Hepatocyte (in vitro differentiated cells): ENCODE data around the gene ANKFN1. TPM values are rescaled to one million over a fixed set of nuclear protein-coding genes. Genes with fewer than 3 reads are reported as not detected.

Experiments used
- DNase-seq: peaks from one replicate; pipeline ENCODE4 v3.0.0-alpha.2; 2016; ENCODE audit warnings: low spot score
- H2AFZ ChIP-seq: fragments of 200-600 bp; sonication (generic); 2 replicates; pipeline ENCODE4 v1.6.0; 2016; ENCODE audit warnings: antibody characterized with exemption, mild to moderate bottlenecking
- H3K27ac ChIP-seq: fragments of 200-600 bp; sonication (generic); 2 replicates; pipeline ENCODE4 v1.5.1; 2016; ENCODE audit warnings: mild to moderate bottlenecking
- H3K27me3 ChIP-seq: fragments of 200-600 bp; sonication (generic); 2 replicates; pipeline ENCODE4 v1.6.1; 2016
- H3K36me3 ChIP-seq: fragments of 200-600 bp; sonication (generic); replicated peaks from 2 replicates; pipeline ENCODE4 v1.5.1; 2016; ENCODE audit warnings: low read depth; ENCODE audit not compliant: insufficient read depth
- H3K4me1 ChIP-seq: fragments of 200-600 bp; sonication (generic); 2 replicates; pipeline ENCODE4 v1.5.1; 2016; ENCODE audit warnings: mild to moderate bottlenecking, moderate library complexity; ENCODE audit not compliant: insufficient read depth
- H3K4me2 ChIP-seq: fragments of 200-600 bp; sonication (generic); 2 replicates; pipeline ENCODE4 v1.6.0; 2016
- H3K4me3 ChIP-seq: fragments of 200-600 bp; sonication (generic); 2 replicates; pipeline ENCODE4 v1.5.1; 2016; ENCODE audit warnings: mild to moderate bottlenecking
- H3K79me2 ChIP-seq: fragments of 200-600 bp; sonication (generic); 2 replicates; pipeline ENCODE4 v1.6.0; 2017; ENCODE audit warnings: mild to moderate bottlenecking
- H3K9me2 ChIP-seq: fragments of 200-600 bp; sonication (generic); replicated peaks from 2 replicates; pipeline ENCODE4 v1.6.0; 2017; ENCODE audit warnings: mild to moderate bottlenecking; ENCODE audit not compliant: insufficient read depth
- H3K9me3 ChIP-seq: fragments of 200-600 bp; sonication (generic); 2 replicates; pipeline ENCODE4 v1.5.1; 2016; ENCODE audit warnings: low read depth, mild to moderate bottlenecking
- H4K20me1 ChIP-seq: fragments of 200-600 bp; sonication (generic); 2 replicates; pipeline ENCODE4 v1.6.0; 2016; ENCODE audit warnings: mild to moderate bottlenecking; ENCODE audit not compliant: insufficient read depth, poor library complexity, severe bottlenecking
- CTCF ChIP-seq: fragments of 200-600 bp; sonication (generic); IDR thresholded peaks from 2 replicates; pipeline ENCODE4 v1.5.1; 2016; ENCODE audit warnings: antibody characterized with exemption, mild to moderate bottlenecking; ENCODE audit not compliant: poor library complexity
- EZH2 ChIP-seq: fragments of 200-600 bp; sonication (generic); IDR thresholded peaks from 2 replicates; pipeline ENCODE4 v1.6.1; 2016; ENCODE audit warnings: antibody characterized with exemption, mild to moderate bottlenecking, borderline replicate concordance
- EZH2phosphoT487 ChIP-seq: fragments of 200-600 bp; sonication (generic); IDR thresholded peaks from one replicate; pipeline ENCODE4 v1.6.1; 2018; ENCODE audit warnings: antibody characterized with exemption, mild to moderate bottlenecking, low read depth, moderate library complexity; ENCODE audit not compliant: unreplicated experiment, severe bottlenecking
- WGBS: methylation state at CpG from one replicate; pipeline ENCODE4 v1.1.6; 2016; ENCODE audit warnings: low lambda C conversion rate; ENCODE audit errors: missing lambda C conversion rate; 5-methylcytosine and 5-hydroxymethylcytosine counted together
- polyA plus RNA-seq: library from polyadenylated mRNA; unstranded; fragments of >200 nt; fragmentation: Nextera tagmentation; extraction: Ambion mirVana; gene quantifications from 2 replicates; pipeline ENCODE4 v1.2.1, GENCODE V29; 2016
- total RNA-seq: library from RNA; depleted of rRNA; stranded (reverse); fragments of >200 nt; gene quantifications from 2 replicates; pipeline ENCODE4 v1.2.3, GENCODE V29; 2014

The ANKFN1 gene
- total and polyA plus RNA-seq, 2 experiments from 2014 or later, result 0.10 to 1.2 TPM

GRCh38 chr17:56247816-56248215 is 94.5 kb downstream of the ANKFN1 start:
- Histone ChIP-seq H3K36me3 (no peaks in the 10 kb centered on the region), H2AFZ (no peak overlapping the region), H3K4me2 (no peak overlapping the region), H3K79me2 (no peaks in the 10 kb centered on the region), H3K9me2 (no peaks in the 10 kb centered on the region), H3K27ac (no peak overlapping the region), H3K4me1 (no peaks in the 10 kb centered on the region), H3K4me3 (no peak overlapping the region), H4K20me1 (no peaks in the 10 kb centered on the region), H3K27me3 (peaks cover 4% of the 10 kb centered on the region), H3K9me3 (no peaks in the 10 kb centered on the region)
- no peak for TF ChIP-seq EZH2
- no peak for TF ChIP-seq EZH2phosphoT487
- TF ChIP-seq CTCF, result no peak
- 90% methylated on average over 1 of the region's 1 CpG for WGBS
- DNase-seq, result no peak

- H3K27me3 ChIP-seq, result no peaks in the 10 kb centered on the region
- no peaks in the 10 kb centered on the region for H4K20me1 ChIP-seq
- no peak overlapping the region for H3K27ac ChIP-seq
- H3K4me3 ChIP-seq, result no peak overlapping the region
- H2AFZ ChIP-seq, result no peak overlapping the region
- no peak overlapping the region for H3K4me2 ChIP-seq
- 76% methylated on average over 1 of the region's 1 CpG for WGBS
- no peaks in the 10 kb centered on the region for H3K9me3 ChIP-seq
- no peaks in the 10 kb centered on the region for H3K36me3 ChIP-seq
- no peaks in the 10 kb centered on the region for H3K79me2 ChIP-seq
- no peaks in the 10 kb centered on the region for H3K4me1 ChIP-seq
- DNase-seq, result no peak
- no peak for TF ChIP-seq EZH2
- TF ChIP-seq EZH2phosphoT487, result no peak
- no peak for TF ChIP-seq CTCF
- no peaks in the 10 kb centered on the region for H3K9me2 ChIP-seq
Measured at GRCh38 chr17:56257075-56257474, 103.8 kb downstream of the ANKFN1 start.

- Histone ChIP-seq H3K27ac (no peak overlapping the region), H3K4me2 (no peak overlapping the region), H2AFZ (no peak overlapping the region), H3K4me1 (no peaks in the 10 kb centered on the region), H3K4me3 (no peak overlapping the region), H3K9me2 (no peaks in the 10 kb centered on the region), H3K79me2 (no peaks in the 10 kb centered on the region), H3K27me3 (peaks cover 3% of the 10 kb centered on the region), H4K20me1 (no peaks in the 10 kb centered on the region), H3K9me3 (no peaks in the 10 kb centered on the region), H3K36me3 (no peaks in the 10 kb centered on the region)
- no peak for TF ChIP-seq EZH2
- TF ChIP-seq EZH2phosphoT487, result no peak
- no peak for TF ChIP-seq CTCF
- WGBS, result 77% methylated on average over 7 of the region's 7 CpGs
- no peak for DNase-seq
Measured at GRCh38 chr17:56260376-56261002, 107.2 kb downstream of the ANKFN1 start.

- Histone ChIP-seq H3K4me1 (no peaks in the 10 kb centered on the region), H3K27ac (peak overlapping the region; percentile 0), H3K79me2 (no peaks in the 10 kb centered on the region), H3K9me2 (no peaks in the 10 kb centered on the region), H2AFZ (no peak overlapping the region), H3K27me3 (peaks cover 3% of the 10 kb centered on the region), H3K4me3 (no peak overlapping the region), H3K36me3 (no peaks in the 10 kb centered on the region), H3K9me3 (no peaks in the 10 kb centered on the region), H4K20me1 (no peaks in the 10 kb centered on the region), H3K4me2 (no peak overlapping the region)
- no peak for DNase-seq
- TF ChIP-seq EZH2, result no peak
- TF ChIP-seq CTCF, result no peak
- TF ChIP-seq EZH2phosphoT487, result no peak
- 65% methylated on average over 9 of the region's 9 CpGs for WGBS
Measured at GRCh38 chr17:56262803-56263202, 109.5 kb downstream of the ANKFN1 start.
